ENCODE results near the gene CYB561A3. TPM values are rescaled to one million over a fixed set of nuclear protein-coding genes. Genes with fewer than 3 reads are reported as not detected.

The CYB561A3 gene
- total and polyA plus RNA-seq, 2 experiments from 2014 or later: 9.8 to 30.8 TPM

DNA sequence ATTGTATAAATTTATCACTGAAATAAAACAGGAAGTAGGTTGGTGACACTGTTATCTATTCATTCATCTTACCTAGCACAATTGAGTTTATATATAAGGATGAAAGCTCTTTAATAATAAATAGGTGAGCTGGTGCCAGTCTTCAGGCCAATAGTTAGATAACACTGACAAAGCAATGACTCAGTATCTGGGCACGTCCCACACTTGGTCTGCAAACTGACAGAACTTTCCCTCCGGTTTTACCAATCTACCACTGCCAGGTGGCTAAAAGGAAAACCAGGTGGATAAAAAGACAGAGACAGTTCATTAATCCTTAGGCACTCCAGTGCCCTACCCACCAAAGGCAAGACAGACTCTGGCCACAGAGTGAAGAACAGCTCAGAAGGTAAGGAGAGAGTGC is 46.4 kb downstream of the CYB561A3 start:
- H3K36me3 Mint-ChIP-seq (ENCODE audit: low read depth): peaks cover 70% of the 10 kb centered on the region
- no peaks in the 10 kb centered on the region for H3K79me2 ChIP-seq (replicated peaks; ENCODE audit: insufficient read depth)
- H3K27me3 Mint-ChIP-seq (ENCODE audit: insufficient read depth, low read depth, poor library complexity): no peaks in the 10 kb centered on the region

DNA sequence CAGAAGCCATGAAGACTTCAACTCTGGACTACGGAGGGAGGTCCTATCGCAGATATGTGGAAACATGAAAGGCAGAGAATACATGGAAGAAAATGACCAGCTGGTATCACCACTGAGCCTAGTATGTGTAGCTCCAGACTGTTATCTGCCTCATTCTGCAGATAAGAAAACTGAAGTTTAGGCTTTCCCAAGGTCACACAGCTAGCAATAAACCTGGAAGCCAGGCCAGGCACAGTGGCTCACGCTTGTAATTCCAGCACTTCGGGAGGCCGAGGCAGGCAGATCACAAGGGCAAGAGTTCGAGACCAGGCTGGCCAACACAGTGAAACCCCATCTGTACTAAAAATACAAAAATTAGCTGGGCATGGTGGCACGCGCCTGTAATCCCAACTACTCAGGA is 50.9 kb downstream of the CYB561A3 start:
- no peak overlapping the region for H2AFZ ChIP-seq
- no peak overlapping the region for H3K27ac ChIP-seq (ENCODE audit: low read depth)
- no peak for ATAC-seq
- TF ChIP-seq EZH2phosphoT487 (IDR thresholded peaks at IDR 0.05; ENCODE audit: unreplicated experiment) (no peak), NANOG (IDR thresholded peaks at IDR 0.05; ENCODE audit: borderline replicate concordance) (no peak), EZH2 (IDR thresholded peaks at IDR 0.05; ENCODE audit: low read depth, unreplicated experiment) (no peak)
- TF ChIP-seq, protein P1, sequence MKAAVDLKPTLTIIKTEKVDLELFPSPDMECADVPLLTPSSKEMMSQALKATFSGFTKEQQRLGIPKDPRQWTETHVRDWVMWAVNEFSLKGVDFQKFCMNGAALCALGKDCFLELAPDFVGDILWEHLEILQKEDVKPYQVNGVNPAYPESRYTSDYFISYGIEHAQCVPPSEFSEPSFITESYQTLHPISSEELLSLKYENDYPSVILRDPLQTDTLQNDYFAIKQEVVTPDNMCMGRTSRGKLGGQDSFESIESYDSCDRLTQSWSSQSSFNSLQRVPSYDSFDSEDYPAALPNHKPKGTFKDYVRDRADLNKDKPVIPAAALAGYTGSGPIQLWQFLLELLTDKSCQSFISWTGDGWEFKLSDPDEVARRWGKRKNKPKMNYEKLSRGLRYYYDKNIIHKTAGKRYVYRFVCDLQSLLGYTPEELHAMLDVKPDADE (IDR thresholded peaks at IDR 0.05): no peak
- TF ChIP-seq, protein P2, sequence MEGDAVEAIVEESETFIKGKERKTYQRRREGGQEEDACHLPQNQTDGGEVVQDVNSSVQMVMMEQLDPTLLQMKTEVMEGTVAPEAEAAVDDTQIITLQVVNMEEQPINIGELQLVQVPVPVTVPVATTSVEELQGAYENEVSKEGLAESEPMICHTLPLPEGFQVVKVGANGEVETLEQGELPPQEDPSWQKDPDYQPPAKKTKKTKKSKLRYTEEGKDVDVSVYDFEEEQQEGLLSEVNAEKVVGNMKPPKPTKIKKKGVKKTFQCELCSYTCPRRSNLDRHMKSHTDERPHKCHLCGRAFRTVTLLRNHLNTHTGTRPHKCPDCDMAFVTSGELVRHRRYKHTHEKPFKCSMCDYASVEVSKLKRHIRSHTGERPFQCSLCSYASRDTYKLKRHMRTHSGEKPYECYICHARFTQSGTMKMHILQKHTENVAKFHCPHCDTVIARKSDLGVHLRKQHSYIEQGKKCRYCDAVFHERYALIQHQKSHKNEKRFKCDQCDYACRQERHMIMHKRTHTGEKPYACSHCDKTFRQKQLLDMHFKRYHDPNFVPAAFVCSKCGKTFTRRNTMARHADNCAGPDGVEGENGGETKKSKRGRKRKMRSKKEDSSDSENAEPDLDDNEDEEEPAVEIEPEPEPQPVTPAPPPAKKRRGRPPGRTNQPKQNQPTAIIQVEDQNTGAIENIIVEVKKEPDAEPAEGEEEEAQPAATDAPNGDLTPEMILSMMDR (conservative IDR thresholded peaks at IDR 0.05; ENCODE audit: low read depth in 2 of 2): no peak
- no peak overlapping the region for H3K4me3 ChIP-seq
- H3K27me3 ChIP-seq (ENCODE audit: insufficient read depth): no peaks in the 10 kb centered on the region
- peaks cover 5% of the 10 kb centered on the region; the same call in 1 of the 2 replicates for H3K79me2 ChIP-seq (replicated peaks; ENCODE audit: insufficient read depth)
- peaks cover 40% of the 10 kb centered on the region for H3K36me3 Mint-ChIP-seq (ENCODE audit: low read depth)
- H3F3A ChIP-seq (replicated peaks; ENCODE audit: low read depth): 0 out of 2 replicates have a peak, but pooled peaks cover 7% of the 10 kb centered on the region
- DNase-seq (ENCODE audit: low spot score): no peak
- no peak overlapping the region for H3K27ac Mint-ChIP-seq
- H4K20me1 ChIP-seq (replicated peaks; ENCODE audit: insufficient read depth): peaks cover 24% of the 10 kb centered on the region
- H3K4me1 ChIP-seq (ENCODE audit: insufficient read depth): no peaks in the 10 kb centered on the region
- no peak overlapping the region for H3K4me3 Mint-ChIP-seq
- H3K27me3 Mint-ChIP-seq (ENCODE audit: insufficient read depth, low read depth, poor library complexity): no peaks in the 10 kb centered on the region
- no peaks in the 10 kb centered on the region for H3K9me2 ChIP-seq (ENCODE audit: insufficient read depth)
- H3K9me3 Mint-ChIP-seq: no peaks in the 10 kb centered on the region
- H3K4me1 Mint-ChIP-seq: no peaks in the 10 kb centered on the region
- peaks cover 77% of the 10 kb centered on the region for H3K36me3 ChIP-seq (ENCODE audit: insufficient read depth)
- H3K4me2 ChIP-seq: no peak overlapping the region

More for the DNA sequence above, 46.4 kb downstream of the CYB561A3 start:
- H3K36me3 ChIP-seq (ENCODE audit: insufficient read depth): peaks cover 67% of the 10 kb centered on the region
- no peaks in the 10 kb centered on the region for H3K4me1 ChIP-seq (ENCODE audit: insufficient read depth)
- 0 out of 2 replicates have a peak, but pooled peaks cover 2% of the 10 kb centered on the region for H3F3A ChIP-seq (replicated peaks; ENCODE audit: low read depth)
- no peak overlapping the region for H2AFZ ChIP-seq
- Mint-ChIP-seq H3K27ac (no peak overlapping the region), H3K9me3 (no peaks in the 10 kb centered on the region), H3K4me3 (no peak overlapping the region), H3K4me1 (no peaks in the 10 kb centered on the region)
- ATAC-seq (no peak), DNase-seq (ENCODE audit: low spot score) (no peak)
- TF ChIP-seq EZH2phosphoT487 (IDR thresholded peaks at IDR 0.05; ENCODE audit: unreplicated experiment): peak; percentile 45
- TF ChIP-seq STAT1 (IDR thresholded peaks at IDR 0.05; ENCODE audit: unreplicated experiment): no peak
- no peaks in the 10 kb centered on the region for H3K9me2 ChIP-seq (ENCODE audit: insufficient read depth)
- H3K27me3 ChIP-seq (ENCODE audit: insufficient read depth): no peaks in the 10 kb centered on the region
- H3K27ac ChIP-seq (ENCODE audit: low read depth): no peak overlapping the region
- H4K20me1 ChIP-seq (replicated peaks; ENCODE audit: insufficient read depth): peaks cover 9% of the 10 kb centered on the region
- H3K4me3 ChIP-seq: no peak overlapping the region
- H3K4me2 ChIP-seq: no peak overlapping the region

DNA sequence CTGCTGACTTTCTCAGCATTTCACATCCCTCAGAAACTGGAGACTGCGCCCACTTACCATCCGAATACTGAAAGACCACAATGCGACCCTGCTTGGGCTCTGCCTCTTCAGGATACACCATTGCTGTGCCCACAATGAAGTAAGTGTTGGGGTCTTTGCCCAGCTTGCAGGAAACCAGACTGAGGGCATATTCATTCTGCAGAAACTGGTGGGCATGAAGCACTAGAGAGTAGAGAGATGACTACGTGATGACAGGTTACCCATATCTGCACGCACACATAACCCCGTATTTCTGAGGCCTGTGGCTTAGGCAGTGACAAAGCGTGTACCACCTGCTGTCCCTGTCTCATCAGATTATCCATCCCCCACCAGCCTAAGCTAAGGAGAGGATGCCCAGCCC is 51.9 kb downstream of the CYB561A3 start:
- Histone ChIP-seq H3K27ac (ENCODE audit: low read depth) (no peak overlapping the region), H3K4me3 (no peak overlapping the region), H3K4me1 (ENCODE audit: insufficient read depth) (no peaks in the 10 kb centered on the region), H3K9me2 (ENCODE audit: insufficient read depth) (no peaks in the 10 kb centered on the region), H3K4me2 (no peak overlapping the region), H2AFZ (no peak overlapping the region), H3F3A (replicated peaks; ENCODE audit: low read depth) (0 out of 2 replicates have a peak, but pooled peaks cover 7% of the 10 kb centered on the region), H3K27me3 (ENCODE audit: insufficient read depth) (no peaks in the 10 kb centered on the region), H3K79me2 (replicated peaks; ENCODE audit: insufficient read depth) (peaks cover 5% of the 10 kb centered on the region; the same call in 1 of the 2 replicates), H3K36me3 (ENCODE audit: insufficient read depth) (peaks cover 81% of the 10 kb centered on the region), H4K20me1 (replicated peaks; ENCODE audit: insufficient read depth) (peaks cover 32% of the 10 kb centered on the region)
- peaks cover 38% of the 10 kb centered on the region for H3K36me3 Mint-ChIP-seq (ENCODE audit: low read depth)
- H3K27me3 Mint-ChIP-seq (ENCODE audit: insufficient read depth, low read depth, poor library complexity): no peaks in the 10 kb centered on the region
- no peak for ATAC-seq
- no peak for DNase-seq (ENCODE audit: low spot score)
- no peaks in the 10 kb centered on the region for H3K9me3 Mint-ChIP-seq
- H3K27ac Mint-ChIP-seq: no peak overlapping the region
- H3K4me3 Mint-ChIP-seq: no peak overlapping the region
- no peaks in the 10 kb centered on the region for H3K4me1 Mint-ChIP-seq
- TF ChIP-seq, protein P1 (IDR thresholded peaks at IDR 0.05): no peak

All from GM23338 (cell line).